ENCODE data around the gene CP. TPM values are rescaled to one million over a fixed set of nuclear protein-coding genes. Genes with fewer than 3 reads are reported as not detected.

Gene CP
- total and polyA plus RNA-seq, 9 of the 15 experiments (the other 6 are each of a cell fraction or from before 2014, with no cell fraction given): 0.30 to 0.75 TPM; not detected in 7

DNA sequence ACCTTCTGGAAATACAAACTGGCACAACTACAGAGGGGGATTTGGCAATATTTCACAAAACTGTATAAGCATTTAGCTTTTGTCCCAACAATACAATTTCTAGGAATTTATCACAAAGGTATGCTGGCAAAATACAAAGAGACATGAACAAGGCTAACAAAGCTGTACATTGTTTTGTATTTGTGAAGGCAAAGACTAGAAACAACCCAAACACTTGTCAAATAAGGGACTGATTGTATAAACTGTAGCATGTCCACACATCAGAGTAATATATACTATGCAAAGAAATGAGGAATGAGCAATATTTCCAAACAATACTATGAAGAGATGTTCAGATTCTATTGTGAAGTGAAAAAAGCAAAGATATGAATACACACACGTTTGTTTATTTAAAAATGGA is 26.4 kb downstream of the CP start:
- Histone ChIP-seq H3K4me3 (no peak overlapping the region), H3K27me3 (ENCODE audit: control insufficient read depth in 2 of 2, insufficient read depth in 2 of 2, low read length in 2 of 2) (peaks cover 3 to 8% of the 10 kb centered on the region in 2 experiments; a peak in 2 of 5 replicates), H3K9ac (ENCODE audit: insufficient read depth in 1 of 2, low read depth in 2 of 2, low read length in 2 of 2) (no peak overlapping the region), H3K27ac (ENCODE audit: extremely low read depth, low read depth, low read length) (no peak overlapping the region), H2AFZ (ENCODE audit: low read depth, low read length) (no peak overlapping the region), H3K79me2 (ENCODE audit: control insufficient read depth, insufficient read depth, low read length) (no peaks in the 10 kb centered on the region), H3K9me1 (ENCODE audit: control insufficient read depth, insufficient read depth, low read length) (no peaks in the 10 kb centered on the region), H3K9me3 (replicated peaks; ENCODE audit: control insufficient read depth, insufficient read depth, low read depth, low read length) (no peaks in the 10 kb centered on the region), H3K4me1 (replicated peaks in 1 of 2; ENCODE audit: control insufficient read depth in 2 of 2, insufficient read depth in 2 of 2, low read length in 2 of 2) (no peaks in the 10 kb centered on the region; a peak in 1 of 5 replicates), H3K4me2 (ENCODE audit: insufficient read depth, low read length) (no peak overlapping the region), H4K20me1 (replicated peaks; ENCODE audit: control insufficient read depth, insufficient read depth, low read length) (no peaks in the 10 kb centered on the region), H3K36me3 (ENCODE audit: control insufficient read depth, insufficient read depth, low read length) (no peaks in the 10 kb centered on the region)
- no peak for DNase-seq (ENCODE audit: extremely low read depth in 1 of 4, low spot score in 3 of 4)
- WGBS (ENCODE audit: insufficient coverage, low coverage, missing lambda C conversion rate): 7% methylated on average over 1 of the region's 1 CpG
- no TSS peak for BruUV-seq (replicated peaks)
- in situ Hi-C loops (cut with MboI): no loop called here
- ChIA-PET CTCF (ENCODE audit: low intra/inter-chr PET ratio) (no interaction called here), POLR2A (interaction anchor here (0.6 kb wide), 1 partner anchor 26 kb away, joined by 3 read pairs; no protein-coding TSS in a partner anchor)
- intact Hi-C loops (cut with micrococcal nuclease): no loop called here
- ATAC-seq: no peak
- FAIRE-seq: no peak
- TF ChIP-seq ILF3 (IDR thresholded peaks at IDR 0.05; ENCODE audit: borderline replicate concordance): no peak
- TF ChIP-seq, protein P1, sequence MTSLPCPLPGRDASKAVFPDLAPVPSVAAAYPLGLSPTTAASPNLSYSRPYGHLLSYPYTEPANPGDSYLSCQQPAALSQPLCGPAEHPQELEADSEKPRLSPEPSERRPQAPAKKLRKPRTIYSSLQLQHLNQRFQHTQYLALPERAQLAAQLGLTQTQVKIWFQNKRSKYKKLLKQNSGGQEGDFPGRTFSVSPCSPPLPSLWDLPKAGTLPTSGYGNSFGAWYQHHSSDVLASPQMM (CRISPR knock-in tag; IDR thresholded peaks at IDR 0.05): no peak
- TF ChIP-seq TARDBP (IDR thresholded peaks at IDR 0.05): no peak
- TF ChIP-seq, protein P2, sequence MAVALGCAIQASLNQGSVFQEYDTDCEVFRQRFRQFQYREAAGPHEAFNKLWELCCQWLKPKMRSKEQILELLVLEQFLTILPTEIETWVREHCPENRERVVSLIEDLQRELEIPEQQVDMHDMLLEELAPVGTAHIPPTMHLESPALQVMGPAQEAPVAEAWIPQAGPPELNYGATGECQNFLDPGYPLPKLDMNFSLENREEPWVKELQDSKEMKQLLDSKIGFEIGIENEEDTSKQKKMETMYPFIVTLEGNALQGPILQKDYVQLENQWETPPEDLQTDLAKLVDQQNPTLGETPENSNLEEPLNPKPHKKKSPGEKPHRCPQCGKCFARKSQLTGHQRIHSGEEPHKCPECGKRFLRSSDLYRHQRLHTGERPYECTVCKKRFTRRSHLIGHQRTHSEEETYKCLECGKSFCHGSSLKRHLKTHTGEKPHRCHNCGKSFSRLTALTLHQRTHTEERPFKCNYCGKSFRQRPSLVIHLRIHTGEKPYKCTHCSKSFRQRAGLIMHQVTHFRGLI (CRISPR knock-in tag; IDR thresholded peaks at IDR 0.05): no peak
- TF ChIP-seq, protein P3, sequence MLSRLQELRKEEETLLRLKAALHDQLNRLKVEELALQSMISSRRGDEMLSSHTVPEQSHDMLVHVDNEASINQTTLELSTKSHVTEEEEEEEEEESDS (CRISPR knock-in tag; IDR thresholded peaks at IDR 0.05): no peak
- TF ChIP-seq FOXM1 (IDR thresholded peaks at IDR 0.05; ENCODE audit: low read depth): no peak
- no peak for TF ChIP-seq FOXM1 (CRISPR knock-in tag; IDR thresholded peaks at IDR 0.05; ENCODE audit: low read depth)
- TF ChIP-seq SMARCC2 (IDR thresholded peaks at IDR 0.05; ENCODE audit: low read depth): no peak
- no peak for TF ChIP-seq TAF7 (tag; IDR thresholded peaks at IDR 0.05)
- no peak for TF ChIP-seq ZNF175 (CRISPR knock-in tag; IDR thresholded peaks at IDR 0.05; ENCODE audit: low read depth)
- TF ChIP-seq XRCC3 (IDR thresholded peaks at IDR 0.05): no peak
- TF ChIP-seq DEAF1 (CRISPR knock-in tag; IDR thresholded peaks at IDR 0.05): no peak
- TF ChIP-seq FOXP1 (CRISPR knock-in tag; IDR thresholded peaks at IDR 0.05): no peak
- no peak for TF ChIP-seq ZNF609 (CRISPR knock-in tag; IDR thresholded peaks at IDR 0.05; ENCODE audit: borderline replicate concordance)
- TF ChIP-seq NELFE (IDR thresholded peaks at IDR 0.05; ENCODE audit: insufficient read depth, insufficient read length): no peak
- TF ChIP-seq PYGO2 (tag; IDR thresholded peaks at IDR 0.05): no peak
